Stimulated activated CD4-positive, alpha-beta T cell treated with anti-CD3 and anti-CD28 coated beads, Interleukin-1b, Interleukin-23, amount 100 ng/mL, for 48 hours (primary cell): ENCODE measurements around the gene NBPF1.
"Not testable (repeated sequence)": the region's sequence is repeated elsewhere in the genome, so short reads cannot be mapped to it uniquely, and the experiment has no call there.

Experiments used
- DNase-seq: peaks from one replicate; pipeline ENCODE4 v3.0.0-alpha.2; 2020

NBPF1 gene

GRCh38 chr1:16641159-16641975, 28.0 kb upstream of the NBPF1 start:
- DNase-seq, result not testable (repeated sequence)

- DNase-seq, result not testable (repeated sequence)
These were observed 26.0 kb upstream of the NBPF1 start for GRCh38 chr1:16639091-16640031.

GRCh38 chr1:16637941-16638778, 24.8 kb upstream of the NBPF1 start:
- not testable (repeated sequence) for DNase-seq

GRCh38 chr1:16636551-16637195, 23.3 kb upstream of the NBPF1 start:
- not testable (repeated sequence) for DNase-seq

GRCh38 chr1:16635959-16636358, 22.6 kb upstream of the NBPF1 start:
- DNase-seq, result not testable (repeated sequence)

- DNase-seq, result not testable (repeated sequence)
These were observed 20.3 kb upstream of the NBPF1 start for GRCh38 chr1:16633540-16634282.

GRCh38 chr1:16632044-16632850, 18.9 kb upstream of the NBPF1 start:
- DNase-seq, result not testable (repeated sequence)

GRCh38 chr1:16631248-16632043, 18.1 kb upstream of the NBPF1 start:
- DNase-seq, result no peak

- no peak for DNase-seq
These were observed 17.4 kb upstream of the NBPF1 start for GRCh38 chr1:16630661-16631247.

GRCh38 chr1:16629916-16630530, 16.7 kb upstream of the NBPF1 start:
- not testable (repeated sequence) for DNase-seq

- DNase-seq, result no peak
These were observed 15.2 kb upstream of the NBPF1 start for GRCh38 chr1:16628361-16629111.

GRCh38 chr1:16626409-16626983, 13.1 kb upstream of the NBPF1 start:
- DNase-seq, result not testable (repeated sequence)

GRCh38 chr1:16625497-16626408, 12.4 kb upstream of the NBPF1 start:
- DNase-seq, result no peak

- DNase-seq, result not testable (repeated sequence)
These were observed 10.7 kb upstream of the NBPF1 start for GRCh38 chr1:16623812-16624719.

- not testable (repeated sequence) for DNase-seq
These were observed 10.0 kb upstream of the NBPF1 start for GRCh38 chr1:16623337-16623736.
